ENCODE data around the gene L2HGDH.

- TF ChIP-seq CTCF (IDR thresholded peaks at IDR 0.05; ENCODE audit: poor library complexity) (no peak), EZH2phosphoT487 (IDR thresholded peaks at IDR 0.05; ENCODE audit: low read depth, severe bottlenecking, unreplicated experiment) (no peak), EZH2 (IDR thresholded peaks at IDR 0.05; ENCODE audit: borderline replicate concordance) (no peak)
These were observed 8.3 kb upstream of the L2HGDH start for GRCh38 chr14:50320283-50320682.

Data from hepatocyte (in vitro differentiated cells).